Loucy (cell line): ENCODE data around the gene TDG.

Experiments used
- H2AFZ ChIP-seq: fragments of 200-600 bp; sonication (generic); 2 replicates; pipeline ENCODE4 v1.6.0; 2016; ENCODE audit warnings: antibody characterized with exemption, mild to moderate bottlenecking, low read length, moderate library complexity
- H3F3A ChIP-seq: fragments of 200-600 bp; 2 replicates; pipeline ENCODE4 v1.6.0; 2016; ENCODE audit warnings: antibody characterized with exemption, low read depth, mild to moderate bottlenecking
- H3K27me3 ChIP-seq: fragments of 200-600 bp; sonication (generic); 2 replicates; pipeline ENCODE4 v1.6.1; 2014; ENCODE audit warnings: low read length, mild to moderate bottlenecking; ENCODE audit not compliant: insufficient read depth, poor library complexity, severe bottlenecking
- H3K36me3 ChIP-seq: fragments of 200-600 bp; sonication (generic); 2 replicates; pipeline ENCODE4 v1.6.1; 2016; ENCODE audit warnings: low read length; ENCODE audit not compliant: insufficient read depth
- H3K4me1 ChIP-seq: fragments of 200-600 bp; sonication (generic); 2 replicates; pipeline ENCODE4 v1.5.1; 2014; ENCODE audit warnings: low read length, mild to moderate bottlenecking; ENCODE audit not compliant: insufficient read depth, poor library complexity, severe bottlenecking
- H3K4me2 ChIP-seq: fragments of 200-600 bp; sonication (generic); 2 replicates; pipeline ENCODE4 v1.6.0; 2014; ENCODE audit warnings: antibody characterized with exemption, low read length, low read depth, mild to moderate bottlenecking; ENCODE audit not compliant: poor library complexity, severe bottlenecking
- H3K4me3 ChIP-seq: fragments of 200-600 bp; sonication (generic); 2 replicates; pipeline ENCODE4 v1.5.1; 2014; ENCODE audit warnings: low read length, mild to moderate bottlenecking, mixed read lengths; ENCODE audit not compliant: poor library complexity, severe bottlenecking
- H3K79me2 ChIP-seq: fragments of 200-600 bp; sonication (generic); 2 replicates; pipeline ENCODE4 v1.6.1; 2014; ENCODE audit warnings: low read length; ENCODE audit not compliant: insufficient read depth
- H3K9ac ChIP-seq: fragments of 200-600 bp; sonication (generic); 2 replicates; pipeline ENCODE4 v1.6.0; 2014; ENCODE audit warnings: mild to moderate bottlenecking, low read depth, low read length, moderate library complexity; ENCODE audit not compliant: poor library complexity, severe bottlenecking
- H3K9me2 ChIP-seq: fragments of 200-600 bp; sonication (generic); replicated peaks from 2 replicates; pipeline ENCODE4 v1.6.1; 2016; ENCODE audit warnings: low read depth, low read length, mixed read lengths
- H3K9me3 ChIP-seq: fragments of 200-600 bp; sonication (generic); 2 replicates; pipeline ENCODE4 v1.6.1; 2014; ENCODE audit warnings: mild to moderate bottlenecking, antibody characterized with exemption, low read length, low read depth; ENCODE audit not compliant: insufficient read depth
- H4K20me1 ChIP-seq: fragments of 200-600 bp; sonication (generic); 2 replicates; pipeline ENCODE4 v1.6.0; 2014; ENCODE audit warnings: antibody characterized with exemption, low read length, mild to moderate bottlenecking; ENCODE audit not compliant: insufficient read depth, poor library complexity, severe bottlenecking
- EZH2phosphoT487 ChIP-seq: fragments of 200-600 bp; IDR thresholded peaks from 2 replicates; pipeline ENCODE4 v1.6.1; 2018; ENCODE audit warnings: antibody characterized with exemption, mild to moderate bottlenecking, moderate library complexity, borderline replicate concordance
- TF ChIP-seq, protein P1 (sequence below): fragments of 200-600 bp; sonication (generic); conservative IDR thresholded peaks from 2 replicates; pipeline ENCODE4 v1.5.1; 2014; ENCODE audit warnings: mild to moderate bottlenecking, antibody characterized with exemption, low read length

Gene TDG

DNA sequence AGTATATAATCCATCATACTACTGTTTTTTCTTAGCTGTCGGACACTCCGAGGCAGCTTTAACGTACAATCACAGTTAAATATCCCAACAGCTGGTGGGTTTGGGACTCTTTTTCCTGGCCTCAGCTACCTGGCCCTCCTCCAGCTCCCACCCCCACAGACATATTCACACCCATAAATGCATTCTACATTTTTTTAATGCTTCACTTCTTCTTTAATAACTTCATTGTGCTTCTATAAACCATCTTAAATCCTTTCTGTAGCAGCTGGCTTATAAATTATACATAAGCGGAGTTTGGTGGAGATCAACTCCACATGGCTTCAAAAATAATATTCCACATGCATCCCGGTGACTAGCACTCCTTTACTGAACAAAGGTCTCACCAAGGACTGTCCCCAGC, 33.3 kb downstream of the TDG start:
- H3K4me2 ChIP-seq = no peak overlapping the region
- H3K9me3 ChIP-seq = no peaks in the 10 kb centered on the region
- H3K36me3 ChIP-seq = no peaks in the 10 kb centered on the region
- H3K4me3 ChIP-seq = no peak overlapping the region
- H3K4me1 ChIP-seq = no peaks in the 10 kb centered on the region
- H2AFZ ChIP-seq = no peak overlapping the region
- H3K9ac ChIP-seq = no peak overlapping the region
- H3K9me2 ChIP-seq = no peaks in the 10 kb centered on the region
- no peaks in the 10 kb centered on the region for H3F3A ChIP-seq
- no peaks in the 10 kb centered on the region for H3K27me3 ChIP-seq
- no peaks in the 10 kb centered on the region for H3K79me2 ChIP-seq
- H4K20me1 ChIP-seq = no peaks in the 10 kb centered on the region
- TF ChIP-seq EZH2phosphoT487 = no peak
- TF ChIP-seq, protein P1, sequence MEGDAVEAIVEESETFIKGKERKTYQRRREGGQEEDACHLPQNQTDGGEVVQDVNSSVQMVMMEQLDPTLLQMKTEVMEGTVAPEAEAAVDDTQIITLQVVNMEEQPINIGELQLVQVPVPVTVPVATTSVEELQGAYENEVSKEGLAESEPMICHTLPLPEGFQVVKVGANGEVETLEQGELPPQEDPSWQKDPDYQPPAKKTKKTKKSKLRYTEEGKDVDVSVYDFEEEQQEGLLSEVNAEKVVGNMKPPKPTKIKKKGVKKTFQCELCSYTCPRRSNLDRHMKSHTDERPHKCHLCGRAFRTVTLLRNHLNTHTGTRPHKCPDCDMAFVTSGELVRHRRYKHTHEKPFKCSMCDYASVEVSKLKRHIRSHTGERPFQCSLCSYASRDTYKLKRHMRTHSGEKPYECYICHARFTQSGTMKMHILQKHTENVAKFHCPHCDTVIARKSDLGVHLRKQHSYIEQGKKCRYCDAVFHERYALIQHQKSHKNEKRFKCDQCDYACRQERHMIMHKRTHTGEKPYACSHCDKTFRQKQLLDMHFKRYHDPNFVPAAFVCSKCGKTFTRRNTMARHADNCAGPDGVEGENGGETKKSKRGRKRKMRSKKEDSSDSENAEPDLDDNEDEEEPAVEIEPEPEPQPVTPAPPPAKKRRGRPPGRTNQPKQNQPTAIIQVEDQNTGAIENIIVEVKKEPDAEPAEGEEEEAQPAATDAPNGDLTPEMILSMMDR = no peak

DNA sequence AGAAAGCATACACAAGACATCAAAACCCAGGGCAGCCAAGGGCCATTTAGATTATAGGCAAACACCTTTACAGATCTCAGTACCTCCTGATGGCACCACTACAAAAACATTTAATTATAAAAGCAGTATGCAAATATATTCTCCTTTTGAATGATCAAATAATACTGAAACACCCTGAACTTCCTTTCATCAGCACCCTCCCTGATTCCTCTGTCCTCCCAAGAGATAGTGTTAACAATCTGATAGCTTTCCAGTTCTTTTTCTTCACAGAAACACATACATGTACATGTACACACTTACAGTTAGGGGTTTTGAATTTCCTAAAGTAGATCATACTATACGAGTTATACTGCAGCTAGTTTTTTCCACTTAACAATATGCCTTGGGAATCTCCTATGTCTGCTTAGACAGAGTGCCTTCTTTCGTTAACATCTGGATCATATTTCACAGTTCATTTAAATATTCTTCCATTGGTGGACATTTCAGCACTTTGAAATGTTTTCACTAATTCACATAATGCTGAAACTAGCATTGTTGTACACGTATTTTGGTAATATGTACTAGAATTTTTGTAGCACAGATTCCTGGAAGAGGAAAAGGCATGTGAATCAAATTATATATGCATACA, 35.2 kb downstream of the TDG start:
- TF ChIP-seq, protein P1 = no peak
- no peak for TF ChIP-seq EZH2phosphoT487
- no peaks in the 10 kb centered on the region for H3K9me2 ChIP-seq
- no peaks in the 10 kb centered on the region for H3K27me3 ChIP-seq
- H3K9me3 ChIP-seq = no peaks in the 10 kb centered on the region
- no peak overlapping the region for H3K9ac ChIP-seq
- H3K4me2 ChIP-seq = no peak overlapping the region
- no peak overlapping the region for H3K4me3 ChIP-seq
- H3K4me1 ChIP-seq = no peaks in the 10 kb centered on the region
- no peaks in the 10 kb centered on the region for H3K36me3 ChIP-seq
- no peaks in the 10 kb centered on the region for H3F3A ChIP-seq
- no peak overlapping the region for H2AFZ ChIP-seq
- H3K79me2 ChIP-seq = no peaks in the 10 kb centered on the region
- H4K20me1 ChIP-seq = no peaks in the 10 kb centered on the region

DNA sequence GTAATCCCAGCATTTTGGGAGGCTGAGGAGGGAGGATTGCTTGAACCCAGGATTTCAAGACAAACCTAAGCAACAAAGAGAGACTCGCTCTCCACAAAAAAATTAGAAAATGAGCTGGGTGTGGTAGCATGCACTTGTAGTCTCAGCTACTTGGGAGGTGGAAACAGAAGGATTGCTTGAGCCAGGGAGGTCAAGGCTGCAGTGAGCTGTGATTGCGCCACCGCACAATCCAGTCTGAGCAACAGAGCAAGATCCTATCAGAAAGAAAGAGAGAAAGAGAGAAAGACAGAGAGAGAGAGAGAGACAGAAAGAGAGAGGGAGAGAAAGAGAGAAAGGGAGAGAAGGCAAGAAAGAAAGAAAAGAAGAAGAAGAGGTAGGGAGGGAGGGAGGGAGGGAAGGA, 37.0 kb downstream of the TDG start:
- Histone ChIP-seq H3K4me2 (no peak overlapping the region), H3K9ac (no peak overlapping the region), H3K36me3 (no peaks in the 10 kb centered on the region), H4K20me1 (no peaks in the 10 kb centered on the region), H3K9me2 (no peaks in the 10 kb centered on the region), H3K9me3 (no peaks in the 10 kb centered on the region), H3K79me2 (no peaks in the 10 kb centered on the region), H2AFZ (no peak overlapping the region), H3K4me3 (no peak overlapping the region), H3K4me1 (no peaks in the 10 kb centered on the region), H3K27me3 (no peaks in the 10 kb centered on the region), H3F3A (no peaks in the 10 kb centered on the region)
- TF ChIP-seq, protein P1 = no peak
- no peak for TF ChIP-seq EZH2phosphoT487
